SU-DHL-6 (cell line): ENCODE results near the gene SSR4.

Experiments
- EZH2phosphoT487 ChIP-seq: fragments of 200-600 bp; sonication (generic), shearing (Covaris generic); conservative IDR thresholded peaks from 2 replicates; pipeline ENCODE4 v1.6.1; 2018; ENCODE audit warnings: mild to moderate bottlenecking, antibody characterized with exemption, low read length, moderate library complexity, mixed read lengths
- TF ChIP-seq, protein P1 (sequence below): fragments of 200-600 bp; sonication (generic); IDR thresholded peaks from one replicate; pipeline ENCODE4 v1.5.1; 2017; ENCODE audit warnings: antibody characterized with exemption, mild to moderate bottlenecking, low read length, moderate library complexity; ENCODE audit not compliant: insufficient read depth, poor library complexity, severe bottlenecking

DNA sequence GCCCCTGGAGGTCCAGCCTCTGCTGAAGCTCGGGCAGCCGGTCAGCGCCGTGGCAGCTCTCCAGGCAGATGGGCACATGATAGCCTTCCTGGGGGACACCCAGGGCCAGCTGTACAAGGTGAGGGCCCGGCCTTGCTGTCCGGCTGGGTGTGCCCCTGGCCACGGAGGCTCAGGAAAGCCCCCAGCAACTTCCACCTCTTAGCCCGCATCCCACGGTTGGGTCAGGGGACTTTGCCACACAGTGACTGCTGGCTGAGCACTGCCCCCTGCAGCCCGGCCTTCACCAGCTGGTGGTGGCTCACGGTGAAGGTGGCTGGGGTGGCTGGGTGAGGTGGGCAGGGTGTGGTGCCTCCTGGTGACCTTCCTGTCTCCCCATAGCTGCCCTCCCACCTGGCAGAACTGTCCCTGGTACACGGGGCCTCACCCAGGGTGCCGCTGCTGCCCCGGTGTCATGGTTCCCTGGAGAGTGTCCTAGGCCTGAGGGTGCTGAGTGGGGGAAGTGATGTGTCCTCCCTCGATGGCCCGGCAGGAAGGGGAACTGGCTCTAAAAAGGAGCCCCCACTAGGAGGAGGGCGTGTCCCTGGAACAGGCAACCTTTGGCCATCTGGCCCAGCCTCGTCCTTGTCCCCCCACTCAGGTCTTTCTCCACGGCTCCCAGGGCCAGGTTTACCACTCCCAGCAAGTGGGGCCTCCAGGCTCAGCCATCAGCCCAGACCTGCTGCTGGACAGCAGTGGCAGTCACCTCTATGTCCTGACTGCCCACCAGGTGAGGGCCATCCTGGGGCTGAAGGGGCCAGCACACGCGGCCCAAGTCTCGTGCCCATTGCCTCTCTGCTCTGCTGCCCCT is 25.9 kb upstream of the SSR4 start:
- TF ChIP-seq, protein P1, sequence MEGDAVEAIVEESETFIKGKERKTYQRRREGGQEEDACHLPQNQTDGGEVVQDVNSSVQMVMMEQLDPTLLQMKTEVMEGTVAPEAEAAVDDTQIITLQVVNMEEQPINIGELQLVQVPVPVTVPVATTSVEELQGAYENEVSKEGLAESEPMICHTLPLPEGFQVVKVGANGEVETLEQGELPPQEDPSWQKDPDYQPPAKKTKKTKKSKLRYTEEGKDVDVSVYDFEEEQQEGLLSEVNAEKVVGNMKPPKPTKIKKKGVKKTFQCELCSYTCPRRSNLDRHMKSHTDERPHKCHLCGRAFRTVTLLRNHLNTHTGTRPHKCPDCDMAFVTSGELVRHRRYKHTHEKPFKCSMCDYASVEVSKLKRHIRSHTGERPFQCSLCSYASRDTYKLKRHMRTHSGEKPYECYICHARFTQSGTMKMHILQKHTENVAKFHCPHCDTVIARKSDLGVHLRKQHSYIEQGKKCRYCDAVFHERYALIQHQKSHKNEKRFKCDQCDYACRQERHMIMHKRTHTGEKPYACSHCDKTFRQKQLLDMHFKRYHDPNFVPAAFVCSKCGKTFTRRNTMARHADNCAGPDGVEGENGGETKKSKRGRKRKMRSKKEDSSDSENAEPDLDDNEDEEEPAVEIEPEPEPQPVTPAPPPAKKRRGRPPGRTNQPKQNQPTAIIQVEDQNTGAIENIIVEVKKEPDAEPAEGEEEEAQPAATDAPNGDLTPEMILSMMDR: no peak
- TF ChIP-seq EZH2phosphoT487: no peak
